H1 (cell line): ENCODE measurements around the gene RS1. TPM values are rescaled to one million over a fixed set of nuclear protein-coding genes. Genes with fewer than 3 reads are reported as not detected.

Source experiments
- CTCF ChIA-PET: fragments of 300-600 bp; sonication (Branson Sonifier 250); formaldehyde crosslinking; loops from one replicate; lab custom pipeline; 2021; ENCODE audit not compliant: partially characterized antibody; lab: Charles Lee
- POLR2A ChIA-PET: fragments of 300-600 bp; sonication (Branson Sonifier 250); formaldehyde crosslinking; loops from one replicate; lab custom pipeline; 2021; ENCODE audit warnings: inconsistent platforms; ENCODE audit not compliant: partially characterized antibody; lab: Charles Lee
- DNase-seq, 2 experiments: peaks; one replicate each; pipeline versions ENCODE4 v3.0.0 to v3.0.0-alpha.2; 2010 to 2022; ENCODE audit warnings: low spot score in 2 of 2, low read depth in 1 of 2, mixed read lengths in 1 of 2
- FAIRE-seq: peaks from 2 replicates; lab custom pipeline; 2011; peaks lifted over from hg19 to GRCh38; lab: Jason Lieb, UNC
- H2AFZ ChIP-seq: 2 replicates; pipeline ENCODE4 v1.8.1; 2012; ENCODE audit warnings: low read length, inconsistent platforms
- H2AK5ac ChIP-seq: 2 replicates; pipeline ENCODE4 v1.6.1; 2013; ENCODE audit warnings: low read depth, low read length
- H2BK120ac ChIP-seq: replicated peaks from 2 replicates; pipeline ENCODE3; 2013; ENCODE audit warnings: low read depth, low read length, inconsistent platforms
- H2BK12ac ChIP-seq: 2 replicates; pipeline ENCODE4 v1.6.1; 2013; ENCODE audit warnings: low read depth, low read length
- H2BK15ac ChIP-seq: 2 replicates; pipeline ENCODE4 v1.6.1; 2013; ENCODE audit warnings: low read length
- H2BK20ac ChIP-seq: 2 replicates; pipeline ENCODE4 v1.6.1; 2013; ENCODE audit warnings: low read length
- H2BK5ac ChIP-seq: 2 replicates; pipeline ENCODE4 v1.6.1; 2013; ENCODE audit warnings: low read depth, low read length
- H3K14ac ChIP-seq: 2 replicates; pipeline ENCODE4 v1.6.1; 2013; ENCODE audit warnings: inconsistent platforms; ENCODE audit not compliant: insufficient read length
- H3K18ac ChIP-seq: 2 replicates; pipeline ENCODE4 v1.6.1; 2013; ENCODE audit warnings: low read length; ENCODE audit errors: extremely low read depth
- H3K23ac ChIP-seq: 2 replicates; pipeline ENCODE4 v1.6.1; 2013; ENCODE audit warnings: inconsistent platforms; ENCODE audit not compliant: insufficient read length
- H3K23me2 ChIP-seq: 2 replicates; pipeline ENCODE4 v1.6.1; 2013; ENCODE audit warnings: low read depth, low read length
- H3K27ac ChIP-seq: 2 replicates; pipeline ENCODE4 v1.6.1; 2011; ENCODE audit warnings: low read depth, low read length, inconsistent platforms
- H3K27me3 ChIP-seq, 4 experiments: replicated peaks in 1 of 4; 1 replicate in 1 of 4; 2 replicates in 3 of 4; pipeline versions ENCODE4 v1.6.1 to v1.8.1; 2011 to 2013; ENCODE audit warnings: low read length in 3 of 4, mild to moderate bottlenecking in 3 of 4, inconsistent platforms in 2 of 4, mixed read lengths in 2 of 4, moderate library complexity in 1 of 4; ENCODE audit not compliant: control insufficient read depth in 3 of 4, insufficient read depth in 3 of 4; ENCODE audit errors: extremely low read depth in 1 of 4
- H3K36me3 ChIP-seq, 4 experiments: 2 replicates each; pipeline versions ENCODE4 v1.6.1 to v1.8.1; 2011 to 2013; ENCODE audit warnings: mild to moderate bottlenecking in 4 of 4, low read length in 3 of 4, moderate library complexity in 2 of 4, control low read depth in 1 of 4, inconsistent platforms in 1 of 4; ENCODE audit not compliant: insufficient read depth in 4 of 4, control insufficient read depth in 2 of 4
- H3K4ac ChIP-seq: replicated peaks from 2 replicates; pipeline ENCODE3; 2013; ENCODE audit warnings: low read length, low read depth, mixed read lengths, inconsistent platforms; ENCODE audit not compliant: insufficient read length
- H3K4me1 ChIP-seq, 4 experiments: replicated peaks in 1 of 4; 1 replicate in 1 of 4; 2 replicates in 3 of 4; pipeline versions ENCODE4 v1.6.1 to v1.8.1; 2011 to 2013; ENCODE audit warnings: low read length in 3 of 4, inconsistent platforms in 2 of 4, mixed read lengths in 1 of 4; ENCODE audit not compliant: insufficient read depth in 4 of 4, control insufficient read depth in 3 of 4
- H3K4me2 ChIP-seq, 2 experiments: 2 replicates each; pipeline versions ENCODE4 v1.6.1 to v1.8.1; 2011 to 2013; ENCODE audit warnings: low read depth in 2 of 2, low read length in 2 of 2, control low read depth in 1 of 2, inconsistent platforms in 1 of 2, mild to moderate bottlenecking in 1 of 2; ENCODE audit not compliant: insufficient read depth in 1 of 2
- H3K4me3 ChIP-seq, 4 experiments: fragments of 200-600, 300-600 bp in 1 of 4; sonication (generic), shearing (Covaris generic), sonication (Bioruptor Twin) in 1 of 4; 2 replicates each; pipeline versions ENCODE4 v1.5.1 to v1.8.1; 2011 to 2016; ENCODE audit warnings: low read length in 4 of 4, low read depth in 3 of 4, control low read depth in 2 of 4, inconsistent platforms in 2 of 4, mild to moderate bottlenecking in 2 of 4, mixed read lengths in 1 of 4, moderate library complexity in 1 of 4; ENCODE audit not compliant: insufficient read depth in 2 of 4; ENCODE audit errors: extremely low read depth in 1 of 4
- H3K56ac ChIP-seq: replicated peaks from 2 replicates; pipeline ENCODE3; 2013; ENCODE audit warnings: low read depth, mild to moderate bottlenecking, mixed read lengths, low read length, inconsistent platforms; ENCODE audit not compliant: insufficient read length
- H3K79me1 ChIP-seq: 2 replicates; pipeline ENCODE4 v1.6.1; 2013; ENCODE audit warnings: low read depth, low read length, control low read depth
- H3K79me2 ChIP-seq, 2 experiments: 2 replicates each; pipeline versions ENCODE4 v1.6.1 to v1.8.1; 2012 to 2013; ENCODE audit warnings: low read length in 2 of 2, mild to moderate bottlenecking in 2 of 2, inconsistent platforms in 1 of 2; ENCODE audit not compliant: insufficient read depth in 2 of 2, control insufficient read depth in 1 of 2
- H3K9ac ChIP-seq, 4 experiments: replicated peaks in 1 of 4; 1 replicate in 1 of 4; 2 replicates in 3 of 4; pipeline versions ENCODE4 v1.6.1 to v1.8.1; 2011 to 2013; ENCODE audit warnings: low read depth in 3 of 4, low read length in 3 of 4, control low read depth in 2 of 4, mild to moderate bottlenecking in 2 of 4, moderate library complexity in 2 of 4, inconsistent platforms in 1 of 4; ENCODE audit errors: extremely low read depth in 1 of 4
- H3K9me3 ChIP-seq, 2 experiments: 2 replicates each; pipeline versions ENCODE4 v1.6.1 to v1.8.1; 2012 to 2013; ENCODE audit warnings: mild to moderate bottlenecking in 2 of 2, moderate library complexity in 2 of 2, control low read depth in 1 of 2, inconsistent platforms in 1 of 2, low read depth in 1 of 2, low read length in 1 of 2, mixed read lengths in 1 of 2; ENCODE audit not compliant: insufficient read depth in 2 of 2
- H4K20me1 ChIP-seq, 2 experiments: replicated peaks in 1 of 2; 2 replicates each; pipeline versions ENCODE3 to v1.8.1; 2011 to 2013; ENCODE audit warnings: inconsistent platforms in 2 of 2, low read length in 2 of 2, mild to moderate bottlenecking in 1 of 2; ENCODE audit not compliant: insufficient read depth in 2 of 2, control insufficient read depth in 1 of 2
- H4K5ac ChIP-seq: 2 replicates; pipeline ENCODE4 v1.6.1; 2013; ENCODE audit warnings: low read length, low read depth, mixed read lengths, inconsistent platforms; ENCODE audit not compliant: insufficient read length
- H4K8ac ChIP-seq: 2 replicates; pipeline ENCODE4 v1.8.0; 2013; ENCODE audit warnings: mild to moderate bottlenecking, moderate library complexity, low read length, inconsistent platforms; ENCODE audit not compliant: insufficient read depth; ENCODE audit errors: extremely low read depth
- H4K91ac ChIP-seq: replicated peaks from 2 replicates; pipeline ENCODE3; 2013; ENCODE audit warnings: low read length, mixed read lengths, inconsistent platforms; ENCODE audit not compliant: insufficient read length
- E2F6 ChIP-seq: IDR thresholded peaks from 2 replicates; pipeline ENCODE4 v1.6.1; 2012; ENCODE audit warnings: inconsistent platforms
- KDM1A ChIP-seq: fragments of 200-600, 300-600 bp; sonication (generic); IDR thresholded peaks from 2 replicates; pipeline ENCODE4 v1.7.1; 2016; ENCODE audit warnings: mild to moderate bottlenecking, low read length, borderline replicate concordance
- WGBS, 2 experiments: shearing (Covaris generic) in 1 of 2; methylation state at CpG; one replicate each; pipeline versions ENCODE4 v1.1.6 to v1.1.7; 2013 to 2015; ENCODE audit warnings: low lambda C conversion rate in 2 of 2, mixed read lengths in 2 of 2, inconsistent platforms in 1 of 2, low coverage in 1 of 2, missing lambda C conversion rate in 1 of 2; ENCODE audit not compliant: insufficient replicate concordance in 2 of 2, insufficient coverage in 1 of 2, insufficient read length in 1 of 2; ENCODE audit errors: extremely low coverage in 1 of 2, missing lambda C conversion rate in 1 of 2; 5-methylcytosine and 5-hydroxymethylcytosine counted together
- polyA plus RNA-seq, 7 experiments: library from polyadenylated mRNA; depleted of rRNA in 3 of 7; stranded (reverse) in 5 of 7; unstranded in 2 of 7; fragments of >200 nt in 5 of 7; fragments of 200-250 nt in 2 of 7; gene quantifications; 1 replicate in 5 of 7; 2 replicates in 1 of 7; 4 replicates in 1 of 7; pipeline versions ENCODE4 v1.2.1 to v1.2.3, GENCODE V29; 2011 to 2013; ENCODE audit warnings: missing spikeins in 2 of 7, mixed read lengths in 2 of 7
- total RNA-seq: library from RNA; stranded (reverse); fragmentation: NEBNext Ultra II Directional; extraction: Animal tissue kit (Norgen Biotek cat#: 25700); gene quantifications from 2 replicates; pipeline ENCODE4 v1.2.1, GENCODE V29; 2021

RS1 gene
- total and polyA plus RNA-seq, 2 of the 8 experiments (the other 6 are each of a cell fraction or from before 2014, with no cell fraction given), result 0.03 TPM; not detected in 1

GRCh38 chrX:18666614-18667013 is 5.3 kb downstream of the RS1 start:
- Histone ChIP-seq H4K20me1 (no peaks in the 10 kb centered on the region), H4K91ac (no peak overlapping the region), H3K9me3 (no peaks in the 10 kb centered on the region), H4K5ac (no peak overlapping the region), H2AK5ac (no peak overlapping the region), H3K79me2 (no peaks in the 10 kb centered on the region), H3K23me2 (no peaks in the 10 kb centered on the region), H4K8ac (no peak overlapping the region), H2BK5ac (no peak overlapping the region), H2BK15ac (no peak overlapping the region), H3K23ac (no peak overlapping the region), H3K4ac (no peak overlapping the region), H2BK20ac (no peak overlapping the region), H3K9ac (no peak overlapping the region), H2BK120ac (no peak overlapping the region), H3K18ac (no peak overlapping the region), H3K36me3 (no peaks in the 10 kb centered on the region), H3K56ac (no peak overlapping the region), H3K79me1 (no peaks in the 10 kb centered on the region), H2AFZ (no peak overlapping the region), H3K4me2 (no peak overlapping the region), H3K14ac (no peak overlapping the region), H3K4me3 (no peak overlapping the region), H3K27ac (no peak overlapping the region), H3K4me1 (no peaks in the 10 kb centered on the region), H3K27me3 (no peaks in the 10 kb centered on the region), H2BK12ac (no peak overlapping the region)
- TF ChIP-seq KDM1A (no peak), E2F6 (no peak)
- 92% methylated on average over 9 of the region's 15 CpGs; no CpG with 5 or more reads in 1 of the 2 experiments for WGBS, 2 experiments
- DNase-seq (no peak), FAIRE-seq (no peak)
- ChIA-PET POLR2A (no interaction called here), CTCF (interaction anchor here (0.5 to 2.7 kb wide), 3 partner anchors 10 to 277 kb away, joined by 3 to 15 read pairs (median 7); no protein-coding TSS in a partner anchor)
